Liver (tissue), 3 donors: ENCODE data around the gene CHRNG.

Experiments used
- ATF3 ChIP-seq: IDR thresholded peaks from 2 replicates; pipeline ENCODE4 v1.6.1; 2016; ENCODE audit warnings: antibody characterized with exemption
- CTCF ChIP-seq: fragments of 150-350 bp; IDR thresholded peaks from 2 replicates; pipeline ENCODE4 v1.5.1; 2017; ENCODE audit warnings: improper control_type of control experiment, low read depth, low read length; ENCODE audit not compliant: missing input control
- JUND ChIP-seq, 2 donors: IDR thresholded peaks; 2 replicates each; pipeline ENCODE4 v1.6.1; 2016; ENCODE audit warnings: antibody characterized with exemption in 2 of 2
- RAD21 ChIP-seq, 2 donors: IDR thresholded peaks; 2 replicates each; pipeline ENCODE4 v1.6.1; 2016; ENCODE audit warnings: antibody characterized with exemption in 2 of 2, mild to moderate bottlenecking in 2 of 2
- REST ChIP-seq: IDR thresholded peaks from 2 replicates; pipeline ENCODE4 v1.6.1; 2016; ENCODE audit warnings: antibody characterized with exemption, mild to moderate bottlenecking
- SP1 ChIP-seq: IDR thresholded peaks from 2 replicates; pipeline ENCODE4 v1.6.1; 2018; ENCODE audit warnings: antibody characterized with exemption, mild to moderate bottlenecking
- TAF1 ChIP-seq: conservative IDR thresholded peaks from 2 replicates; pipeline ENCODE4 v1.6.1; 2016; ENCODE audit warnings: antibody characterized with exemption, mild to moderate bottlenecking
- YY1 ChIP-seq: IDR thresholded peaks from 2 replicates; pipeline ENCODE4 v1.6.1; 2016; ENCODE audit warnings: antibody characterized with exemption, mild to moderate bottlenecking
- donor health status: healthy.
- donor health status: healthy.

- TF ChIP-seq CTCF: no peak
- no peak for TF ChIP-seq JUND (IDR thresholded peaks at IDR 0.05)
- TF ChIP-seq REST: no peak
- no peak for TF ChIP-seq TAF1
- TF ChIP-seq ATF3: no peak
- TF ChIP-seq SP1: no peak
- TF ChIP-seq YY1: peak; percentile 44
- TF ChIP-seq RAD21 (IDR thresholded peaks at IDR 0.05): no peak
These were observed 33.5 kb downstream of the CHRNG start for GRCh38 chr2:232573042-232573441.
